HG03469 (cell line): ENCODE measurements around the gene MARK4.
"Not testable (repeated sequence)": the region's sequence is repeated elsewhere in the genome, so short reads cannot be mapped to it uniquely, and the experiment has no call there.

Source experiments
- ATAC-seq: cut with Tn5 transposase; IDR thresholded peaks from one replicate; pipeline ENCODE4 v1.9.1; 2021; ENCODE audit warnings: mild to moderate bottlenecking, moderate library complexity, moderate number of reproducible peaks; ENCODE audit not compliant: unreplicated experiment

Gene MARK4

DNA sequence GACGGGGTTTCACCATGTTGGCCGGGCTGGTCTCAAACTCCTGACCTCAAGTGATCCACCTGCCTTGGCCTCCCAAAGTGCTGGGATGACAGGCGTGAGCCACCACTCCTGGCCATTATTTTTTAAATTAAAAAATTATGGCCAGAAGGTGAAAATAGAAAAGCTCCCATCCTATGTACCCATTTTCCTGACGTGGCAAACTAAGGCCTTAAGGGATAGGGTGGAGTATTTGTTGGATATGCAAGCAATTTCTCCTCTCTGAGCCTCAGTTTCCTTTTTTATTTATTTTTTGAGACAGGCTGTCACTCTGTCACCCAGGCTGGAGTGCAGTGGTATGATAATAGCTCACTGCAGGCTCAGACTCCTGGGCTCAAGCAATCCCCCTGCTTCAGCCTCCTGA is 83.8 kb downstream of the MARK4 start:
- ATAC-seq, result not testable (repeated sequence)

DNA sequence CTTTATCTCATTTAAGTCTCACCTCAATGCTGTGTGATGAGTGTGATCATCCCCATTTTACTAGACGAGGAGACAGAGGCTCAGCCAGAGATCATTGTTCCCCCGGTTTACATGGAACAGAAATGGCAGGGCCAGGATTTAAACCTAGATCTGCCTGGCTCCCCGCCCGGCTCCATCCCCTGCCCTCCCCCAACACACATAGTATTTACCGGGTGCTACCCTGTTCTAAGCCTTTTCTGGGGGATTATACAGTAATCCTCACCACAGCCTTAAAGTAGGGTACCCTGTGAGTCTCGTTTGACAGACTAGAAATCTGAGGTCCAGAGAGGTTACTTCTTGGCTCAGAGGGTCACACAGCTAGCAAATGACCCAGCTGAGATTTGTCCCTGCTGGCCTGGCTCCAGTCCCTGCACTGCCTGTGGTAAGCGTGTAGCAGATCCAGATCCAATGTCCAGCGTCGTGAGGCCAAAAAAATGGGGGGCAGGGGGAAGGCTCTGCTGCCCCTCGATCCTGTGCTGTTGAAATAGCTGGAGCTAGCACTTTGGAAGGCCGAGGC is 85.7 kb downstream of the MARK4 start:
- ATAC-seq, result no peak

DNA sequence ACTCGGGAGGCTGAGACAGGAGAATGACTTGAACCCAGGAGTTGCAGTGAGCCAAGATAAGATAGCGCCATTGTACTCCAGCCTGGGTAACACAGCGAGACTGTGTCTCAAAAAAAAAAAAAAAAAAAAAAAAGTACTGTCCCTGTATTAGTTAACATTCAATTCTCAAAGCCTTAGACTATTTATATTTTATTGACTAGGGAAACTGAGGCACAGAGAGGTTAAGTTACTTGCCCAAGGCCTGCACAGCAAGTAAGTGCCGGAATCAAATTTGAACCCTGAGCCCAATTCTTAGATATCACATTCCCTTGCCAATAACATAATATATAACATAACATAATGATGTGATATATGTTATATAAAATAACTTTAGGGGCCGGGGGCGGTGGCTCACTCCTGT is 88.6 kb downstream of the MARK4 start:
- no peak for ATAC-seq

DNA sequence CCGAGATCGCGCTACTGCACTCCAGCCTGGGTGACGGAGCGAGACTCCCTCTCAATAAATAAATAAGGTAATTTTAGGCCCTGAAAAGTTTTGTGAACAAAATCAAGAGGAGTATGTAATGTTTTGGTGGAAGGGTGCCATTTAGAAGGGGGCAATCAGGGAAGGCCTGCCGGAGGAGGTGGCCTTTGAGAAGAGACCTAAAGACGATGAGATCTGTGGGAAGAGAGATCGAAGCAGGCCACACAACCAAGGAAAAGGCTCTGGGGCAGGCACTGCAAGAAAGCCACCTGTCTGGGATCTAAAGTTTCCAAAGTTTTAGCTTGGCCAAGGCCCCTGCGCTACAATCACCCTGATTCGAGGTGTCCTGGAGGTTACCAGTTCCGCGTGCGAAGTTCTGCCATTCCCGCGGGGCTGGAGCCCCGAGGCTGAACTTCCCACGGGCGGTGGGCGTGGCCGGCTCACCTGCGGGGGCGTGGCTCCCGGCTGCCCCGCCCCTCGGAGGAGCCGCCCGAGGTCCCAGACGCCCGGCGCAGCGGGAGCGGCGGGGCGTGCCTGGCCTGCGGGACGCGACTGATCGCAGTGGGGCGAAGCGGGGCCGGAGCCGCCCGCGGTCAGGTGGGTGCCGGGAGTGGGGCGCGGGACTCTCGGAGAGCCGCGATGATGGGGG is 89.3 kb downstream of the MARK4 start, which contains the start of gene KLC3:
Gene KLC3, plus strand, starts transcription at position 519 of the 667 bp plus-strand sequence. CDS start 4,792 bp downstream, outside the sequence.
- ATAC-seq, result no peak

DNA sequence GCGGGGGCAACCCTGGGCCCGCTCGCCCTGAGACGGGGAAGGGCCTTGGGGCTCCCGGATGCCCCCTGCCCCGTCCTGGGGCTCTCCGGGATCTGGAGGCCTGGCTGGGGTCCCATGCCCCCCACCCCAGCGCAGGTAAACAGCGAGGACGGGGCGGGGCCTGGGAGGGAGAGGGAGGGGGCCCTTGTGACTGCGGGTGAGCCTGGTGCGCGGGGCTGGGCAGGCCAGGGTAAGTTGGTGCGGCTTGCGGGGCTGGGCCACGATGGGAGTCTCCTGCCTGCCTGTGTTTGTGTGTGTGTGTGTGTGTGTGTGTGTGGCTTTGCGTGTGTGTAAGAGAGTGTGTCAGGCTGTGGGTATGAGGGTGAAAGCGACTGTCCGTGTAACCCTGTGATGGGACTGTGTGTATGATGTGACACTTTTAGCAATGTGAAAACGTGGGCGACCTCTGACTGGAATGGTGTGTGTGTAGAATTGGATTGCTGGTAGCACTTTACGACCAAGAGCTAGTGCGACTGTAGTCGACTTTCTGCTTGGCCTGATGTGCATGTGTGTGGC is 89.9 kb downstream of the MARK4 start:
- no peak for ATAC-seq

DNA sequence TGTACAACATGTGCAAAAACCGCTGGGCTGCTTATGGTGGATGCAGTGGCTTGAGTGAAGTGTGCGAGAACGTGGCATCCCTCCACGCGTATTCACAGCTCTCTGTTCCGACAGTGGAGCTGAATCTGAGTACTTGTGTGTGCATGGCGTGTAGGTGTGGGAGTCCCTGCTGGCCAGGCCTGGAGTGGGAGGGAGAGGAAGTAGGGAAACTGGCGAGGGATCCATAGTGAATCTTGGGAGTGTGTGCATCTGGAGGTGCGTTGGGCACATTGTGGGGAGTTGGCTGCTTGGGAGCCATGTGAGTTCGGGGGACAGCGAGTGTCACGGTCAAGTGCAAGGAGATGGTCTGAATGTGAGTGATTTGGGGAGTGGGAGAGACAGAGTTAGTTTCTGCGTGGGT is 91.8 kb downstream of the MARK4 start:
- no peak for ATAC-seq

GRCh38 chr19:45344621-45345505 is 93.8 kb downstream of the MARK4 start:
- ATAC-seq, result no peak

GRCh38 chr19:45345506-45345860 is 94.4 kb downstream of the MARK4 start:
- no peak for ATAC-seq

GRCh38 chr19:45346449-45346848 is 95.4 kb downstream of the MARK4 start:
- no peak for ATAC-seq

DNA sequence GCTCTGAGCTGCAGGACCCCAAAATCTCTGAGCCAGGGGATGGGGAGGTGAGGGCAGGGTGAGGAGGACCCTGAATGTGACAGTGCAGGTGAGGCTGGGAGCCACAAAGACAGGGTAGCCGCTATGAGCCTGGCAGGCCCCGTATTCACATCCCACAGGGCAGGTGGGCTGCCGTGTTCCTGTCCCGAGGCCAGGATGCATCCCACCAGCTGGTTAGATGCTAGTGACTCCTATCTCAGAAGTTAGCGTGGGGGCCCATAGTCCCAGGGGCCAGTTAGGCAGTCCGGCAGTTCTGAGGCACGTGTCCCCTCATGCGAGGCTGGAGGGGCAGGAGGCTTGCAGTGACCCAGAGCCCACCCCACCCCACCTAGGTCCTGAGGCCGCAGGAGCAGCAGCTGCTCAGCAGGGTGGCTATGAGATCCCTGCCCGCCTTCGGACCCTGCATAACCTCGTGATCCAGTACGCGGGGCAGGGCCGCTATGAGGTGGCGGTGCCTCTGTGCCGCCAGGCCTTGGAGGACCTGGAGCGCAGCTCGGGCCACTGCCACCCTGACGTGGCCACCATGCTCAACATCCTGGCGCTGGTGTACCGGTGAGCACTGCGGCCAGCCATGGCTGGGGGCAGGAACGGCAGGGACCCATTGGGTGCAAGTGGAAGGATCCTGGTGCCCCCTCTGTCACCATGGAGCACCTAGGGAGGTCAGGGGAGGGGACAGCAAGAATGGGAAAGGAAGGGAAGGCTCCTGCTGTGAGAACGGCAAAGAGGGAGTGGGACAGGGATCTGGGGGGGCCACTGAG is 96.7 kb downstream of the MARK4 start:
- ATAC-seq, result no peak

DNA sequence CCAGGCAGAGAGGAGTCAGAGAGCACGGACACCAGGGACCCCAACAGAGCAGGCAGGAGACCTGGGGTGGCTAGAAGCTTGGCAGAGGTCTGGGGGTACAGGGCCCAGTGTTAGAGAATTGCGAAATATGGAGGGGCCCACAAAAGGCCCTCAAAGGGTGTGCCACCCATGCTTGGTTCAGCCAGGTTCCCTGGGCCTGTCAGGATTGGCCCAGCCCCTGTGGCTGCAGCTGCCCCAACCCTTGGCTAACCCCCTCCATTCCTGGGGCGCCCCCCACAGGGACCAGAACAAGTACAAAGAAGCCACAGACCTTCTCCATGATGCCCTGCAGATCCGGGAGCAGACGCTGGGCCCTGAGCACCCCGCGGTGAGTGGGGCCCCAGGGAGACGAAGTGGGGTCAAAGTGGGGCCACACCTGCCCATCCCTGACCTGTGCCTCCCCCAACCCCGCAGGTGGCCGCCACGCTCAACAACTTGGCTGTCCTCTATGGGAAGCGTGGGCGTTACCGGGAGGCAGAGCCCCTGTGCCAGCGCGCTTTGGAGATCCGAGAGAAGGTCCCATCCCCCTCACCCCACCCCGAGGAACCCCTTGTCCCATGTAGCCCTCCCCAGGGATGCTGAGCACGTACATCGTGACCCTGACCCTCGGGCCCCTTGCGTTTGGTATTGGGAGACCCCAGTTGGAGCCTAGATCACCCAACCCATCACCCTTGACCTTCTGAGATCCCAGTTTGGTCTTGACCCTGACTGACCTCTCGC is 97.5 kb downstream of the MARK4 start:
- no peak for ATAC-seq

DNA sequence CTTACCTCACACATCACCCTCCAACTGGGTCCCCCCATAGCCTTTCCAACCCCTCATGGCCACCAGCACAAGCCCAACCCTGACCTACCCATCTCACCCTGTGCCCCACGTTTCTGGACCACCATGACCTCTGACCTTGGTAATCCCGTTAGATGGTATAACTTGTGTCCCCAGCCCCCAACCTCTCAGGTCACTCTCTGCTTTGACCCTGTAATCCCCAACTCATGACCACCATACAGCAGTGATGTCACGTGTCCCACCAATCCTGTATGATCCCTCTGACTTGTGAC is 98.0 kb downstream of the MARK4 start:
- ATAC-seq, result no peak

DNA sequence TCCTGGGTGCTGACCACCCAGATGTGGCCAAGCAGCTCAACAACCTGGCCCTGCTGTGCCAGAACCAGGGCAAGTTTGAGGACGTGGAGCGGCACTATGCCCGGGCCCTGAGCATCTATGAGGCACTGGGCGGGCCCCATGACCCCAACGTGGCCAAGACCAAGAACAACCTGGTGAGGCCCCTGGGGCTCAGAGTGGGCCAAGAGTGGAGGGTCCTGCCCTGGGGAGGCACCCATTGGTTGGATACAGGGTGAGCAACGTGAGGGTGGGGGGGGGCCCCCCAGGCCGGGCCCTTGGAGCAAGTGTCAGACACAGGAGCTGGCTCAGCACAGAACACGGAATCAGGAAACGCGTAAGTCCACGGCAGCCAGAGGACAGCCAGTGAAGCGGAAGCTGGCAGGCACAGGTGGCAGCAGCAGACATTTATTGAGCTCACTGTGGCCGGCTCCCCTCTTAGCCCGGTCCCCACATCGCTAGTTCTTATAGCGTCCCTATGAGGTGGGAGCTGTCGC is 98.4 kb downstream of the MARK4 start:
- no peak for ATAC-seq

GRCh38 chr19:45350477-45351058 is 99.5 kb downstream of the MARK4 start:
- ATAC-seq, result no peak

- no peak for ATAC-seq
Observed at GRCh38 chr19:45351401-45351952, 100.4 kb downstream of the MARK4 start.

GRCh38 chr19:45352062-45352461 is 101.0 kb downstream of the MARK4 start:
- no peak for ATAC-seq

GRCh38 chr19:45352471-45352870 is 101.4 kb downstream of the MARK4 start:
- no peak for ATAC-seq

DNA sequence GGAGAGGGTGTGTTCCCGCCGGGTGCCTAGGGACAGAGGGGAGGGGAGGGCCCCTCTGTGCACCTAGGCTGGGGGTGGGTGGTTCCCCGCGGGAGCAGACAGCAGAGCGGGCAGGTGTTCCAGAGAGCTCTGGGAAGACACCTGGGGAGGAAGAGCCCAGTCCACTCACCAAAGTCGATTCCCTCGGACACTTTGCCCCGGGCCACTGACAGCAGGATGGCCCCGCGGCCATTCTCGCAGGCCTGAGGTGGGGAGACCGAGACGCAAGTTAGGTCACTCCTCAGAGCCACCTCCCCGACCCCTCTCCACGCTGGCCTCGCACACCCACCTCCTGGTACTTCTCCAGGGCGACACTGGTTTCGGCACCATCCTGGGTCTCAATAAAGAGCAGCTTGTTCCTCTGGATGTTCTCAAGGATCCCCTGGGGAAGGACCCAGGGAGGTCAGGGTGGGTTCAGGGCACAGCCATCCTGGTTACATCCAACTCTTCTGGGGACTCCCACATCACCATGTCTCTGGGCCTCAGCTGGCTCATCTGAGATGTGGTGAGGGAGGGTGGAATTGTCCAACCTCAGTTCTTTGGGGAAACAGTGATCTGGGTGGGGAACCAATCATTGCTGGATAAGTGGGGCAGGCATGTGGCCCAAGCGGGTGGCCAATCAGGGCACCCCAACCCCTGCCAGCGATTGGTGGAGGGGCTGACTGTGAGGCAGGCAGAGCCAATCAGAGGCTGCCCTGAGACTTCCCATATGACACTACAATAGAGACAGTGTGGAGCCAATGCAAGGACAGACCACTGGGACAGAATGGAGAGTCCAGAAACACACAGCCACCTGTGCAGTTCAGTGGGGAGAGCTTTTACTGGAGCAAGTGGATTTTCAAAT is 102.1 kb downstream of the MARK4 start:
- no peak for ATAC-seq
